ENCODE data around the gene TPSD1. TPM values are rescaled to one million over a fixed set of nuclear protein-coding genes. Genes with fewer than 3 reads are reported as not detected.
"Not testable (repeated sequence)": the region's sequence is repeated elsewhere in the genome, so short reads cannot be mapped to it uniquely, and the experiment has no call there.

TPSD1 gene
- polyA plus RNA-seq, 3 donors: 0.95 TPM; not detected in 2

DNA sequence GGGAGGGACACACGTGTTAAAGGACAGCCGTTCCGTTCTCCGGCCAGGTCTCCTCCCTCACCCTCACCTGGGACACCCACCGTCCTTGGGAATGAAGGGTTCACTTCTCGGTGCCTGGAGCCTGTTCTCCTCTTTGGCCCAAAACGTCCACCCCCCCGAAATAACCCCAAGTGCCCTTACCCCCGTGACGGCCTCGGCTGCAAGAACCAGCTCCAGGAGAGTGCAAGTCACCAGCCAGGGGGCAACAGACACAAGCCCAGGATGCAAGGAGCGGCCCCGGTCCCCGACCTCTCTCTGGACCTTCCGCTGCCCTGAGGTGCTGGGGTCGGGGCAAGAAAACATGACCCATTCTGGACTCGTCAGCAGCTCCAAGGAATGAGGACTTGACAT lies 33.6 kb downstream of the TPSD1 start:
- DNase-seq (ENCODE audit: extremely low read depth in 1 of 11, low read depth in 9 of 11, low spot score in 4 of 11): no peak

- DNase-seq (ENCODE audit: extremely low read depth in 1 of 11, low read depth in 9 of 11, low spot score in 4 of 11): no peak
Measured at GRCh38 chr16:1290063-1290501, 34.2 kb downstream of the TPSD1 start.

DNA sequence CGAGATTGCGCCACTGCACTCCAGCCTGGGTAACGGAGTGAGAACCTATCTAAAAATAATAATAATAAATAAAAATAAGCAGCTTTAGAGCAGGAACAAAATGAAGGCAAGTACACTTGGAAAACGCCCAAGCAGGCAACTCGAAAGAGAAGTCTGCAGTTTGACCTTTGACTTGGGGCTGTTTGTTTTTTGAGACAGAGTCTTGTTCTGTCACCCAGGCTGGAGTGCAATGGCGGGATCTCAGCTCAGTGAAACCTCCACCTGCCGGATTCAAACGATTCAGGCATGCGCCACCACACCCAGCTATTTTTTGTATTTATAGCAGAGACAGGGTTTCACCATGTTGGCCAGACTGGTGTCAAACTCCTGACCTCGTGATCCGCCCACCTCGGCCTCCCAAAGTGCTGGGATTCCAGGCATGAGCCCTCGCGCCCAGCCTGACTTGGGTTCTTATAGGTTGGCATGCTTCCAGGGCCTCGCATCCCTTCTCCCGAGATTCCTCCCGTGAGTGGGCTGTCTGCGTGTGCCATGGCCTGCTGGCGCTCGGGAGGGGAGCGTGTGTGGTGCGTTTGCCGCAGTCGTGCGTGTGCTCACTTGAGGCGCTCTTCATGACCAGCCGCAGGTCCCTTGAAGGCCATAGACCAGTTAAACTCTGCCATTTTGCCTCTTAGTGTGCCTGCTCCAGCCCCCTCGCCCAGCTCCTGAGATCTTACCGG lies 35.1 kb downstream of the TPSD1 start:
- DNase-seq (ENCODE audit: extremely low read depth in 1 of 11, low read depth in 9 of 11, low spot score in 4 of 11): no peak

DNA sequence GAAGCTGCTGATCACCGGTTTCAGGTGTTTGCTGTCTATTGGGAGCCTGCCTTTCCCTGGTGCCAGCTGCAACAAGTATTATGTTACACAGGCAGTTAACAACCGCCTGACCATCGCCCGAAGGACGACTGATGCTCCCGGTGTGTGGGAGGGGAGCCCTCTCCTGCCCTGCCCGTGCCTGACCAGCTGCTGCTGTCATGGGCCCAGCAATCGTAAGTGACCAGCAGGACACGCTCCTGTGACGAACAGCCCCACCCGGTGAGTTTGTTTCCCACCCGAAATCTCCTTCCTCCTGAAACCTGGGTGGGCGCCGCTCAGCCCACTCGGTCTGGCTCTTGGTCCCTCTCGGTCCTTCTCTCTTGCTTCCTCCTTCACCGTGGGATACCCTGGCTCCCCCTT lies 35.7 kb downstream of the TPSD1 start:
- DNase-seq (ENCODE audit: extremely low read depth in 1 of 11, low read depth in 9 of 11, low spot score in 4 of 11): peak in 4 of 11 donors; percentile 60 to 76 (median 64)

DNA sequence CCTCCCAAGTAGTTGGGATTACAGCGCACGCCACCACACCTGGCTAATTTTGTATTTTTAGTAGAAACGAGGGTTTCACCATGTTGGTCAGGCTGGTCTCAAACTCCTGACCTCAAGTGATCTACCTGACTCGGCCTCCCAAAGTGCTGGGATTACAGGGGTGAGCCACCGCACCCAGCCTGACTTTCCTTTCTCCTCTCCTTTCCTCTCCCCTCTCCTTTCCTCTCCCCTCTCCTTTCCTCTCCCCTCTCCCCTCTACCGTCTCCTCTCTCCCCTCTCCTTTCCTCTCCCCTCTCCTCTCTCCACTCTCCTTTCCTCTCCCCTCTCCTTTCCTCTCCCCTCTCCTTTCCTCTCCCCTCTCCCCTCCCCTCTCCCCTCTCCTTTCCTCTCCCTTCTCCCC lies 36.3 kb downstream of the TPSD1 start:
- not testable (repeated sequence) for DNase-seq (ENCODE audit: extremely low read depth in 1 of 11, low read depth in 9 of 11, low spot score in 4 of 11)

GRCh38 chr16:1292808-1293207 lies 36.9 kb downstream of the TPSD1 start:
- not testable (repeated sequence) for DNase-seq (ENCODE audit: extremely low read depth in 1 of 11, low read depth in 9 of 11, low spot score in 4 of 11)

DNA sequence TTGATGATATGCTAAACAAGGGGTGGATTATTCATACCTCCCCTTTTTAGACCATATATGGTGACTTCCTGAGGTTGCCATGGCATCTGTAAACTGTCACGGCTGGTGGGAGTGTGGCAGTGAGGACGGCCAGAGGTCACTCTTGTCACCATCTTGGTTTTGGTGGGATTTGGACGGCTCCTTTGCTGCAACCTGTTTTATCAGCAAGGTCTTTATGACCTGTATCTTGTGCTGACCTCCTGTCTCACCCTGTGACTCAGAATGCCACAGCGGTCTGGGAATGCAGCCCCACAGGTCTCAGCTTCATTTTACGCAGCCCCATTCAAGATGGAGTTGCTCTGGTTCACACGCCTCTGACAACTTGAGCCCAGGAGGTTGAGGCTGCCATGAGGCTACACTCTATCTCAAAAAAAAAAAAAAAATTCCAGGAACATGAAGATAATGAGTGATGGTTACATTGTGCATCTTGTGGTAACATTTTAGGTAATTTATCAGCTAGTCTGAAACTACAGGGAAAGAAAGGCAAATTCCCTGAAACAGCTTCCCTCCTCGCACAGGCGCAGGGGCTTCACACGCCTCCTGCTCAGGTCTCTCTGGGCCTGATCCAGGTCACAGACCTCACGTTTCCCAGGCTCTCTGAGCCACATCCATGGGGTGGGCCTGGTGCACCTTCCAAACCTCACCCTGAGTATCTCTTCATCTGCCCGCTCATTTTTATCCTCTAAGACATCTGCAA lies 38.2 kb downstream of the TPSD1 start:
- no peak for DNase-seq (ENCODE audit: extremely low read depth in 1 of 11, low read depth in 9 of 11, low spot score in 4 of 11)

DNA sequence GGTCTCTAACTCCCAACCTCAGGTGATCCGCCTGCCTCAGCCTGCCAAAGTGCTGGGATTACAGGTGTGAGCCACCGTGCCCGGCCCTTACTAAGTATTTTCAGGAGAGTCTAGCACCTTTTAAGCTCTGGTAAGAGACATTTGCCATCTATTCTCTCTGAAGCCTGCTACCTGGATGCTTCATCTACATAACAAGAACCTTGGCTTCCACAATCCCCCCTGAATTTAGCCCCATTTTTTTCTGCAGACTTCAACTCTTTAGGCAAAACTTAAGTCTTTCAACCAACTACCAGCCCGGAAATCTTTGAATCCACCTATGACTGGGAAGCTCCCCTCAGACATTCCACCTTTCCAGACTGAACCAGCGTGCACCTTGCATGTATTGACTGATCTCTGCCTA lies 39.6 kb downstream of the TPSD1 start:
- DNase-seq (ENCODE audit: extremely low read depth in 1 of 11, low read depth in 9 of 11, low spot score in 4 of 11): no peak

DNA sequence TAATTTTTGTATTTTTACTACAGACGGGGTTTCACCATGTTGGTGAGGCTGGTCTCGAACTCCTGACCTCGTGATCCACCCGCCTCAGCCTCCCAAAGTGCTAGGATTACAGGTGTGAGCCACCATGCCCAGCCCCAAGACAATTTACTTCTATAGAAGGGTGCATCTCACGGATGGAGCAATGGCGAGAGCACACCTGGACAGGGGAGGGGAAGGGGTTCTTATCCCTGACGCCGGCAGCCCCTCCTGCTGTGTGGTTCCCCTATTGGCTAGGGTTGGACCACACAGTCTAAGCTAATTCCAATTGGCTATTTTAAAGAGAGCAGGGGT lies 40.8 kb downstream of the TPSD1 start:
- DNase-seq (ENCODE audit: extremely low read depth in 1 of 11, low read depth in 9 of 11, low spot score in 4 of 11): not testable (repeated sequence)

DNA sequence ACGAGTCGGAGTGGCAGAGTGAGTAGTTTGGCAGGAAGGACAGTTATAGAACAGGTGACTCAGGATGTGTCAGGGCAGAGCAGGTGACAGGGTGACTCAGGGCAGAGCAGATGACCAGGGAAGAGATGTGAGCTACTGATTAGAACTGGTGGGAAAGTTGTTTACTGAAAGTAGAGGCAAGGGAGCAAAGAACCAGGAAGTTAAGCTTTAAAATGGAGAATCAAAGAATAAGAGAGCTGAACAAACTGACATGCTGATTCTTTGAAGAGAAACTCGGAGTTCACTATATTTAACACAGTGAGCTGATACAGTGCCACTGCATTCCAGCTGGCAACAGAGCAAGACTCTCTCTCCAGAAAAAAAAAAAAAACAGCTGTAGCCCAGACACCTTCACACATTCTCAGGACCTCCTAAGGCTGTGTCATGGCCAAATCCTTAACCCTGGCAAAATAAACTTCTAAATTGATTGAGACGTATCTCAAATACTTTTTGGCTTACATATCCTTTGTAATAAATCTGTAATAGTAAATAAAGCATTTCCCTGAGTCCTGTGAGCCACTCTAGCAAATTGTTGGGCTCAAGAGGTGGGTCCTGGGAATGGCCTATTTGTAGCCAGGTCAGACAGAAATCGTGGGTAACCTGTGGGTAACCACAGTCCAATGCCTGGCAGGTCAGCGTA lies 41.3 kb downstream of the TPSD1 start:
- no peak for DNase-seq (ENCODE audit: extremely low read depth in 1 of 11, low read depth in 9 of 11, low spot score in 4 of 11)

- no peak for DNase-seq (ENCODE audit: extremely low read depth in 1 of 11, low read depth in 9 of 11, low spot score in 4 of 11)
Measured at GRCh38 chr16:1298406-1298805, 42.5 kb downstream of the TPSD1 start.

DNA sequence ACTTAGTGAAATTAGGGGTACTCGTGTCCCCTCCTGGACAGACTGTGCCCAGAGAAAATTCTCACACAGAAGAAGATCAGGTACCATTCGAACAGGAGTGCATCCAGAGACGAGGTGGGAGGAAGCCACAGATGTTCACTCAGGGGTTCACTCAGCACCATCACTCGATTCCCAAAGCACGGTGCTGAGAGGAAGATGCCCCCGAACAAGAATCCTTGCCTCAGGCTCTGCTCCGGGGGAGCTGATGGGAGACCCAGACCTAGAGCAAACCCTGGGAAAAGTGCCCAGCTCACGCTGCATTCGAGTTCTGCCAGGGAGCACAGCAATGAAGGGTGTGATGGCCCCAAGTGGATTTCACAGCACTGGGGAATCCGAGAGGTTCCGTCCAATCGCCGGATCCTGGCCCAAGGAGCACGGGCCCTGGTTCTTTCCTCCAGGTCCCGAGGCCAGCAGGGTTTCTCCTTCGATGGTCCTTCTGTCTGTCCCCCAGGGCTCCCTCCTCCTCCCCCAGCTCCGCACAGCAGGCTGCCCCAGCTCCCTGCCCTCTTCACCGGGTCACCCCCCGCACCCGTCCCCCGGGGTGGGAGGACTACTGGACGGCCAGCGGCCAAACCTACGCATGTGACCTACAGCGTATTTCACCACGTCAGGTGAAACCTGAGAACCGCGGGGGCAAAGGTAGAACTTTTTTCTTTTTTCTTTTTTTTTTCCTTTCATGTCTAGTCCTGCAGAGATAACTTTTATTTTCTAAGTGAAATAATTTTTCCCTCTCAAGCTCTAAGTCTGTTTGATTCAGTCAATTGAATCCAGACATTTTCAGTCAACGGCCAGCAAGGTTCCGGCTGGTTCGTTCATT lies 43.4 kb downstream of the TPSD1 start:
- peak in 1 of 11 donors; percentile 54 for DNase-seq (ENCODE audit: extremely low read depth in 1 of 11, low read depth in 9 of 11, low spot score in 4 of 11)

DNA sequence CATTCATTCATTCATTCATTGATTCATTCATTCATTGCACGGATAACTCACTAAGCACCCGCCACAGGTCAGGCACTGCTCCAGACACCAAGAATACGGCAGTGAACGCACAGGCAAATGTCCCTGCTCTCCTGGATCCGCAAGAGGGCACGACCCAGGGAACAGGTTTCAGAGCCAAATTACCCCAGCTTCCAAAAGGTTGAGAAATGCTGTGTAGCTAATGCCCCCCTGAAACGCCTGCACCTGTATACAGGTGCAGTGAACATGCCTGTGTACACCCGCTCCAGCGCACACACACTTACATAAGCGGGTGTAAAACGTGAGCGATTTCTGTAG lies 44.0 kb downstream of the TPSD1 start:
- no peak for DNase-seq (ENCODE audit: extremely low read depth in 1 of 11, low read depth in 9 of 11, low spot score in 4 of 11)

DNA sequence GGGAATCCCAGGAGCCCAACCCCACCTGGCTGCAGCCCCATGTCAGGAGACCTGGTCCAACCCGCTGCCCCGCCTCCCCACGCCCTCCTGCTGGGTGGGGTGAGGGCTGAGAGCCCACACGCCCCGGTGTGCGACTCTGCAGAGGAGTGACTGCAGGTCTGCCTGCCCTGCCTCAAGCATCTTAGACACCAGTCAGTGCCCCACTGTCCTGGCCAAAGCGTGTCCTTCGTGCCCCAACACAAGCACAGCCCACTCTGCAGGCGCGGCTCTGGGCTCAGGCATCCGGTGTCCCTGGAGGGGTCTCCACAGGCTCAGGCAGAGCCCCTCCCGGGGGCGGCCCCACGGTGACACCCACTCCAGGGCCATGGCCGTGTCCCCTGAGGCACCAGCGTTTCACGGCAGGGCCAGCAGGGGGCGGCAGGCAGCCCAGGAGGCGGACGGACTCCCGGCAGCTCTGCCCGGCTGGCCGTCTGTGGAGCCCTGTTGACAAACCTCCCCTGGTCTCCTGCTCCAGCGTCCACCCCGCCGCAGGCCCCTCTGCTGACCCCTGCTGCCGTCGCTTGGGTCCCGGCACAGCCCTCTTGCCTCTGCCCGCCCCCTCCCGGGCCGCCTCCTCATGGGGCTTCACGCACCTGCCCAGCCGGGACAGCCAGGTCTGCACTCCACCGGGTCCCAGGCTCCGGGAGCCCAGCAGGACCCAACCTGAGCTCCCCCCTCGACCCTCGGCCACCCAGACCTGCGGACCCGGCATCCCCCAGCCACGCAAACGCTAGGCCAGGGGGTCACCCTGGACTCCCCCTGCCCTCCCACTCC lies 45.0 kb downstream of the TPSD1 start:
- DNase-seq (ENCODE audit: extremely low read depth in 1 of 11, low read depth in 9 of 11, low spot score in 4 of 11): peak in 1 of 11 donors; percentile 55

DNA sequence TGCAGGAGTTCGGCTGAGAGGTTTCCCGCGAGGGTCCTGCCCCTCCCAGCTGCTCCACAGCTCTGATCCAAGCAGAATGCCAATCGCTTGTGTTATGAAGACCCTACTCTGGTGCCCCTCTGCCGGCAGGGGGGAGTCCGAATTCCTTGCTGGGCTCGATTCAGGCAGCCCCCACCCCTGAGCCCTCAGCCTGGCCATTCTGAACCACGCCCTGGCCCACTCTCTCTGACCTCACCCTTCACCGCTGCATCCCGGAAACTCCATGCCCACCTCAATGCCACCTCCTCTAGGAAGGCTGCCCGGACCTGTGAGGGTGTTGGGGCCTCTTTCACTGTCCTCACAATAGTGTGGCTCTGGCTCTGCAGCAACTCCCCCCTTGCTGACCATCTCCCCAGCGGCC lies 45.7 kb downstream of the TPSD1 start:
- no peak for DNase-seq (ENCODE audit: extremely low read depth in 1 of 11, low read depth in 9 of 11, low spot score in 4 of 11)

DNA sequence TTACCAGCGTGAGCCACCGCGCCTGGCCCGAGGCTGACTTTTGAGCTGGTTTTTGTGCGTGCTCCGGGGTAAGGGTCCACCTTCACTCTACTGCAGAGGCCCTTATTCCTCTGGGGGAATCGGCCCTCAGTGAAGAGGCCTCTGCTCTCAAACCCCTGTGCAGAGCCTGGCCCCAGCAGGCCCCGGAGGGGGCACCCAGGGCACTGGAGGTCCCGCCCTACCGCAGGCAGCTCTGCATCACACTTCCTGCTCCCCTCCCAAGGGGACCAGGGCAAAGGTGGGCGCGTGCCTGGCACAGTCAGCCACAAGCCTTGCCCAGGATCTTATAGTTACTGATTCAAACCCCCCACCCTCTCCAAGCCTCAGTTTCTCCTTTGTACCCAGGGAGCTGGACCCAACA lies 50.0 kb downstream of the TPSD1 start:
- DNase-seq (ENCODE audit: extremely low read depth in 1 of 11, low read depth in 9 of 11, low spot score in 4 of 11): no peak

DNA sequence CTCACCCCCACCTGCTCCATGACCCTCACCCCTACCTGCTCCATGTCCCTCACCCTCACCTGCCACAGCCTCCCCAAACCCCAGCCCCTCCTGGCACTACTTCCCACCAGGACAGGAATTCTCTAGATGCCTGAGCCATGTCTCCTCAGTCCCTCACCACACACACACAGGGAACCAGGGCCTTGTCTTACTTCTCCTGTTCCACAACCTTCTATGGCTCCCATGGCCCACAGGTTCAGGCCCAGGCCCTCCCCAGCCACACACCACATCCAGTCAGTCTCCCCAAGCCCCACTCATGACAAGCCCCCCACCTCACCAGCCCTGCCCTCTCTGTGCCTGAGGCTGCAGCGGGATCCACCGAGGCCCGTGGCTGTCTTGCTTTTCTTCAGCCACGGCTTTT lies 50.5 kb downstream of the TPSD1 start:
- no peak for DNase-seq (ENCODE audit: extremely low read depth in 1 of 11, low read depth in 9 of 11, low spot score in 4 of 11)

DNA sequence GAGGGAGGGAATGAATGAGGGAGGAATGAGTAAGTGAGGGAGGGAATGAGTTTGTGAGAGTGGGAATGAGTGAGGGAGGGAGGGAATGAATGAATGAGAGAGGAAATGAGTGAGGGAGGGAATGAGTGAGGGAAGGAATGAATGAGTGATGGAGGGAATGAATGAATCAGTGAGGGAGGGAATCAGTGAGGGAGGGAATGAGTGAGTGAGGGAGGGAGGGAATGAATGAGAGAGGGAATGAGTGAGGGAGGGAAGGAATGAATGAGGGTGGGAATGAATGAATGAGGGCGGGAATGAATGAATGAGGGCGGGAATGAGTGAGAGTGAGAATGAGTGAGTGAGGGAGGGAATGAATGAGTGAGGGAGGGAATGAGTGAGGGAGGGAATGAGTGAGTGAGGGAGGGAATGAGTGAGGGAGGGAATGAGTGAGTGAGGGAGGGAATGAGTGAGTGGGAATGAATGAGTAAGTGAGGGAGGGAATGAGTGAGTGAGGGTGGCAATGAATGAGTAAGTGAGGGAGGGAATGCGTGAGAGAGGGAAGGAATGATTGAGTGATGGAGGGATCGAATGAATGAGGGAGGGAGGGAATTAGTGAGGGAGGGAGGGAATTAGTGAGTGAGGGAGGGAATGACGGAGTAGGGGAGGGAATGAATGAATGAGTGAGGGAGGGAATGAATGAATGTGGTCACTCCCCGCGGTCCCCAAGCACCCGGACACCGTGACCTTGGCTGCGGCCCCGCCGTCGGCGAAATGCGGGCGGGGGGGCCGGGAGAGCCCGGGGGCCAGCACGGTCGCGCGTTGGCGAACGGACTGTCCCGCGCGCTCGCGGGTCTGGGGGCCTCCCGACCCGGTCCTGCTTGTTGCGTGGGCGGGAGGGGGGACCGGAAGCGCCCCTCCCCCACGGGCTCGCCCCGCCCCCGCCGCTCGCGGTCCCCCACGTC lies 52.4 kb downstream of the TPSD1 start:
- DNase-seq (ENCODE audit: extremely low read depth in 1 of 11, low read depth in 9 of 11, low spot score in 4 of 11): peak in 1 of 11 donors; percentile 45
